ENCODE measurements around the gene IL5RA. TPM values are rescaled to one million over a fixed set of nuclear protein-coding genes. Genes with fewer than 3 reads are reported as not detected.

The IL5RA gene, protein sequence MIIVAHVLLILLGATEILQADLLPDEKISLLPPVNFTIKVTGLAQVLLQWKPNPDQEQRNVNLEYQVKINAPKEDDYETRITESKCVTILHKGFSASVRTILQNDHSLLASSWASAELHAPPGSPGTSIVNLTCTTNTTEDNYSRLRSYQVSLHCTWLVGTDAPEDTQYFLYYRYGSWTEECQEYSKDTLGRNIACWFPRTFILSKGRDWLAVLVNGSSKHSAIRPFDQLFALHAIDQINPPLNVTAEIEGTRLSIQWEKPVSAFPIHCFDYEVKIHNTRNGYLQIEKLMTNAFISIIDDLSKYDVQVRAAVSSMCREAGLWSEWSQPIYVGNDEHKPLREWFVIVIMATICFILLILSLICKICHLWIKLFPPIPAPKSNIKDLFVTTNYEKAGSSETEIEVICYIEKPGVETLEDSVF
- 1 to 10 TPM; 1.5 to 7.6 TPM for total RNA-seq

DNA sequence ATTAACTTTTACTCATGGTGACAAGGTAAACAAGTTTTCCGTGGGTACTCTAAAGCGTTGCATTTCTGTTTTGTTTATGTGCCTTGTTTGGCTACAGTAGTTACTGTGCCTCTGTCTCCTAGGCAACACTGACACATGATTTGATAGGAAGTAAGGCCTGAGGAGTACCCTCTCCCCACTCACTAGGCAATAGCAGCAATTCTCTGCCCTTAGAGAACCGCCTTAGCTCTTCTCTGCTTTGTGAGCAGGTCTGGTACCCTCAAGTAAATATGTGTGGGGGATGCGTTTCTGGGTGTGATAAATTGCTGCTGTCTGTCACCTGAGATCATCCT lies at the start of gene IL5RA:
TSS of gene IL5RA (minus strand) at position 76 of the 332 bp plus-strand sequence. CDS start 5,390 bp downstream, outside the sequence.
- intact Hi-C loops (cut with DNase I): no loop called here
- DNase-seq (ENCODE audit: low spot score): no peak
- H3K27me3 ChIP-seq (replicated peaks; ENCODE audit: insufficient read depth): no peaks in the 10 kb centered on the region
- TF ChIP-seq POLR2A (IDR thresholded peaks at IDR 0.05) (no peak), POLR2AphosphoS5 (IDR thresholded peaks at IDR 0.05) (no peak), CTCF (IDR thresholded peaks at IDR 0.05) (no peak)
- WGBS: 38% methylated on average over 4 of the region's 4 CpGs
- H3K4me3 ChIP-seq: peak within 1 kb of the TSS in 1 of 2 donors; percentile 18
- peak within 1 kb of the TSS in 1 of 2 donors; percentile 58 for H3K27ac ChIP-seq
- H3K36me3 ChIP-seq: no peaks in the 10 kb centered on the region
- no peaks in the 10 kb centered on the region for H3K4me1 ChIP-seq (replicated peaks)
- no peaks in the 10 kb centered on the region for H3K9me3 ChIP-seq

- Histone ChIP-seq H3K27me3 (replicated peaks; ENCODE audit: insufficient read depth) (no peaks in the 10 kb centered on the region), H3K4me3 (no peak overlapping the region), H3K9me3 (no peaks in the 10 kb centered on the region), H3K36me3 (no peaks in the 10 kb centered on the region), H3K27ac (no peak overlapping the region), H3K4me1 (replicated peaks) (no peaks in the 10 kb centered on the region)
- no peak for TF ChIP-seq POLR2AphosphoS5 (IDR thresholded peaks at IDR 0.05)
- no peak for TF ChIP-seq POLR2A (IDR thresholded peaks at IDR 0.05)
- TF ChIP-seq CTCF (IDR thresholded peaks at IDR 0.05): no peak
- no peak for DNase-seq (ENCODE audit: low spot score)
- 88% methylated on average over 8 of the region's 8 CpGs for WGBS
- intact Hi-C loops (cut with DNase I): no loop called here
These were observed 47.3 kb upstream of the IL5RA start for GRCh38 chr3:3157484-3157883.

GRCh38 chr3:3154879-3155610 lies 44.9 kb upstream of the IL5RA start:
- Histone ChIP-seq H3K27ac (no peak overlapping the region), H3K36me3 (no peaks in the 10 kb centered on the region), H3K27me3 (replicated peaks; ENCODE audit: insufficient read depth) (no peaks in the 10 kb centered on the region), H3K4me1 (replicated peaks) (no peaks in the 10 kb centered on the region), H3K9me3 (no peaks in the 10 kb centered on the region), H3K4me3 (no peak overlapping the region)
- WGBS: 86% methylated on average over 5 of the region's 5 CpGs
- intact Hi-C loops (cut with DNase I): no loop called here
- DNase-seq (ENCODE audit: low spot score): no peak
- TF ChIP-seq CTCF (IDR thresholded peaks at IDR 0.05) (no peak), POLR2A (IDR thresholded peaks at IDR 0.05) (no peak), POLR2AphosphoS5 (IDR thresholded peaks at IDR 0.05) (no peak)

- Histone ChIP-seq H3K27ac (no peak overlapping the region), H3K4me3 (no peak overlapping the region), H3K4me1 (replicated peaks) (no peaks in the 10 kb centered on the region), H3K9me3 (no peaks in the 10 kb centered on the region), H3K27me3 (replicated peaks; ENCODE audit: insufficient read depth) (no peaks in the 10 kb centered on the region), H3K36me3 (no peaks in the 10 kb centered on the region)
- DNase-seq (ENCODE audit: low spot score): no peak
- 52% methylated on average over 1 of the region's 1 CpG for WGBS
- intact Hi-C loops (cut with DNase I): no loop called here
- TF ChIP-seq POLR2A (IDR thresholded peaks at IDR 0.05): no peak
- TF ChIP-seq POLR2AphosphoS5 (IDR thresholded peaks at IDR 0.05): no peak
- TF ChIP-seq CTCF (IDR thresholded peaks at IDR 0.05): no peak
These were observed 41.3 kb upstream of the IL5RA start for GRCh38 chr3:3151513-3151912.

All from prostate gland (tissue), 2 donors.